RKO (cell line): Measurements from ENCODE around the gene IFI6.
"Not testable (repeated sequence)": the region's sequence is repeated elsewhere in the genome, so short reads cannot be mapped to it uniquely, and the experiment has no call there.

Experiments used
- DNase-seq: peaks from one replicate; pipeline ENCODE4 v3.0.0-alpha.2; 2016; ENCODE audit warnings: low spot score

IFI6 gene

GRCh38 chr1:27650539-27651175 lies 21.3 kb downstream of the IFI6 start:
- no peak for DNase-seq

GRCh38 chr1:27650171-27650538 lies 21.8 kb downstream of the IFI6 start:
- DNase-seq: no peak

- DNase-seq: no peak
Observed at GRCh38 chr1:27649306-27649635, 22.7 kb downstream of the IFI6 start.

GRCh38 chr1:27648602-27649305 lies 23.2 kb downstream of the IFI6 start:
- no peak for DNase-seq

- no peak for DNase-seq
Observed at GRCh38 chr1:27647328-27647727, 24.7 kb downstream of the IFI6 start.

- DNase-seq: no peak
Observed at GRCh38 chr1:27646676-27647075, 25.3 kb downstream of the IFI6 start.

GRCh38 chr1:27645071-27645415 lies 26.9 kb downstream of the IFI6 start:
- DNase-seq: no peak

GRCh38 chr1:27644369-27645070 lies 27.5 kb downstream of the IFI6 start:
- no peak for DNase-seq

- DNase-seq: peak; percentile 63
Observed at GRCh38 chr1:27643600-27644368, 28.2 kb downstream of the IFI6 start.

- DNase-seq: not testable (repeated sequence)
Observed at GRCh38 chr1:27640514-27640913, 31.5 kb downstream of the IFI6 start.

- no peak for DNase-seq
Observed at GRCh38 chr1:27638805-27639204, 33.2 kb downstream of the IFI6 start.

GRCh38 chr1:27638047-27638734 lies 33.8 kb downstream of the IFI6 start:
- no peak for DNase-seq

GRCh38 chr1:27635396-27636142 lies 36.4 kb downstream of the IFI6 start:
- no peak for DNase-seq

GRCh38 chr1:27634985-27635367 lies 37.0 kb downstream of the IFI6 start, which contains the start of gene FGR:
FGR (minus strand) TSS chr1:27635185; CDS start chr1:27623916, 11,269 bp downstream.
- no peak for DNase-seq

- no peak for DNase-seq
Observed at GRCh38 chr1:27634177-27634984, 37.6 kb downstream of the IFI6 start.

GRCh38 chr1:27633640-27634176 lies 38.3 kb downstream of the IFI6 start:
- no peak for DNase-seq

- DNase-seq: no peak
Observed at GRCh38 chr1:27633298-27633610, 38.7 kb downstream of the IFI6 start.

- no peak for DNase-seq
Observed at GRCh38 chr1:27632387-27633297, 39.4 kb downstream of the IFI6 start.

- no peak for DNase-seq
Observed at GRCh38 chr1:27630859-27631491, 41.0 kb downstream of the IFI6 start.
